Osteocyte (in vitro differentiated cells): ENCODE measurements around the gene TRAT1. TPM values are rescaled to one million over a fixed set of nuclear protein-coding genes. Genes with fewer than 3 reads are reported as not detected.

Experiments used
- DNase-seq: peaks from one replicate; pipeline ENCODE4 v3.0.0; 2021; ENCODE audit warnings: mixed read lengths; ENCODE audit not compliant: unreplicated experiment; ENCODE audit errors: extremely low spot score
- H3K27ac Mint-ChIP-seq: one replicate; pipeline ENCODE4 v1.8.0; 2021; ENCODE audit warnings: mild to moderate bottlenecking, mixed read lengths; ENCODE audit not compliant: unreplicated experiment
- H3K27me3 Mint-ChIP-seq: one replicate; pipeline ENCODE4 v1.8.0; 2021; ENCODE audit warnings: mixed read lengths; ENCODE audit not compliant: unreplicated experiment
- H3K36me3 Mint-ChIP-seq: one replicate; pipeline ENCODE4 v1.8.0; 2021; ENCODE audit warnings: mixed read lengths; ENCODE audit not compliant: unreplicated experiment
- H3K4me1 Mint-ChIP-seq: one replicate; pipeline ENCODE4 v1.8.0; 2021; ENCODE audit warnings: mixed read lengths; ENCODE audit not compliant: unreplicated experiment
- H3K4me3 Mint-ChIP-seq: one replicate; pipeline ENCODE4 v1.8.0; 2021; ENCODE audit warnings: mild to moderate bottlenecking, moderate library complexity, mixed read lengths; ENCODE audit not compliant: unreplicated experiment
- H3K9me3 Mint-ChIP-seq: one replicate; pipeline ENCODE4 v1.8.0; 2021; ENCODE audit warnings: mixed read lengths; ENCODE audit not compliant: unreplicated experiment
- total RNA-seq: library from RNA; stranded (reverse); gene quantifications from 2 replicates; pipeline ENCODE4 v1.2.1, GENCODE V29; 2021
- TF ChIP-seq, protein P1 (sequence below): fragments of 200-600 bp; sonication (generic); IDR thresholded peaks from 2 replicates; pipeline ENCODE4 v1.5.0; 2021; ENCODE audit warnings: antibody characterized with exemption, mild to moderate bottlenecking, moderate library complexity

Gene TRAT1
- total RNA-seq, 1 donor from 2014 or later: not detected

DNA sequence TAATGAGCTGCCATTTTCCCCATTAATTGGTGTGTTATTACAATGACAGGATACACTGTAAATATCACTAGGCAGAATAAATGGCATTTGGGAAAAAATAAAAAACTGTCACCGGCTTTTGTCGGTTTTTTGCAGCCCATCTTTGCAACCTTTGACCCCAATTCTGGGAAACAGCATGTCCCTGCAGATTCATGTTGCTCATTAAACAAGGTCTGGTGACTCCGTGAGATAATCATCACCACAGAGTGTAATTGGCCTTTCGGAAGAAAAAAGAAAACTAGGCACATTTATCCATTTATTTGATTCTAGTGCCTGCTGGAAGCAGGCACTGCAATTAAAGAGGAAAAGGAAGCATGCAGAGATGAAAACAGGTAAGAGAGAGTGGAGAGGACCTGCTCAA lies 64.5 kb downstream of the TRAT1 start:
- DNase-seq: no peak
- no peaks in the 10 kb centered on the region for H3K9me3 Mint-ChIP-seq
- H3K4me3 Mint-ChIP-seq: no peak overlapping the region
- H3K27me3 Mint-ChIP-seq: no peaks in the 10 kb centered on the region
- no peak overlapping the region for H3K27ac Mint-ChIP-seq
- no peaks in the 10 kb centered on the region for H3K4me1 Mint-ChIP-seq
- H3K36me3 Mint-ChIP-seq: no peaks in the 10 kb centered on the region
- TF ChIP-seq, protein P1, sequence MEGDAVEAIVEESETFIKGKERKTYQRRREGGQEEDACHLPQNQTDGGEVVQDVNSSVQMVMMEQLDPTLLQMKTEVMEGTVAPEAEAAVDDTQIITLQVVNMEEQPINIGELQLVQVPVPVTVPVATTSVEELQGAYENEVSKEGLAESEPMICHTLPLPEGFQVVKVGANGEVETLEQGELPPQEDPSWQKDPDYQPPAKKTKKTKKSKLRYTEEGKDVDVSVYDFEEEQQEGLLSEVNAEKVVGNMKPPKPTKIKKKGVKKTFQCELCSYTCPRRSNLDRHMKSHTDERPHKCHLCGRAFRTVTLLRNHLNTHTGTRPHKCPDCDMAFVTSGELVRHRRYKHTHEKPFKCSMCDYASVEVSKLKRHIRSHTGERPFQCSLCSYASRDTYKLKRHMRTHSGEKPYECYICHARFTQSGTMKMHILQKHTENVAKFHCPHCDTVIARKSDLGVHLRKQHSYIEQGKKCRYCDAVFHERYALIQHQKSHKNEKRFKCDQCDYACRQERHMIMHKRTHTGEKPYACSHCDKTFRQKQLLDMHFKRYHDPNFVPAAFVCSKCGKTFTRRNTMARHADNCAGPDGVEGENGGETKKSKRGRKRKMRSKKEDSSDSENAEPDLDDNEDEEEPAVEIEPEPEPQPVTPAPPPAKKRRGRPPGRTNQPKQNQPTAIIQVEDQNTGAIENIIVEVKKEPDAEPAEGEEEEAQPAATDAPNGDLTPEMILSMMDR: no peak

DNA sequence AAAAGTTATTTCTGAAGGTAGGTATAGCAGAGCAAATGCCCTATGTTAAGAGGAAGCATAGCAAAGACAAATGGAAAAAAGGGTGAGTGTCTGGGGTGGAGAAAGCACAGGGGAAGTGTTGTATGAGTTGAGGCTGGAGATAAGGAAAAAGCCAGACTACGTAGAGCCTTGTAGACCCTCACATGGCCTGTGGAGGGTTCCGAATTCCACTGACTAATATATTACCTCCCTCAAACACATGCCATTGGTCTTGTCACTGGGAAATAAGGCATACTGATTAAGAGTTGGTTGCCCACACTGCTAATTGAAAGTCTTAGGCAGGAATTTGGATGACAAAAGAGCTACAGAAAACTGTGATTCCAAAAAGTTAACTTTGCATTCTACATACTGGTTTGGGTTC lies 65.2 kb downstream of the TRAT1 start:
- H3K9me3 Mint-ChIP-seq: no peaks in the 10 kb centered on the region
- H3K27ac Mint-ChIP-seq: no peak overlapping the region
- H3K4me1 Mint-ChIP-seq: no peaks in the 10 kb centered on the region

DNA sequence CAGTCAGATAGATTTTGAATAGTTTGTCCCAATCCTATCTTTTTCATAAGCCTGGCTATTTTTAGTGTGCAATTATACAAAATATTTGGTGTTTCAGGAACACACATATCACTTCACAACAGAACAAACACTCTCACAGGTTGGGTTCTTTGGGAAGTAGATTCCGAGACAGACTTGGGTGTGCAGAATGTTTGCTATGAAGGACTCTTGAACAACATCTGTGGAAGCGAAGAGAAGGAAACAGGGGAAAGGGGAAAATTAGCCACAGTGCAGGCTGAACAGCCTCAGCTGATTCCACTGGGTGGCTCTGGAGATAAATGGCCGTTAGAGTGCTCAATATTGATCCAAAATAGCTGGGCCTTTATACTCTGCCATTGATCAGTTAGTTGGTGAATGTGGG lies 69.2 kb downstream of the TRAT1 start:
- no peak for DNase-seq
- H3K4me1 Mint-ChIP-seq: no peaks in the 10 kb centered on the region
- TF ChIP-seq, protein P1: no peak
- H3K9me3 Mint-ChIP-seq: no peaks in the 10 kb centered on the region
- peaks cover 4% of the 10 kb centered on the region for H3K27me3 Mint-ChIP-seq
- no peaks in the 10 kb centered on the region for H3K36me3 Mint-ChIP-seq
- no peak overlapping the region for H3K4me3 Mint-ChIP-seq
- H3K27ac Mint-ChIP-seq: no peak overlapping the region

More for the DNA sequence above, 65.2 kb downstream of the TRAT1 start:
- Mint-ChIP-seq H3K27me3 (no peaks in the 10 kb centered on the region), H3K4me3 (no peak overlapping the region), H3K36me3 (no peaks in the 10 kb centered on the region)
- DNase-seq: no peak
- TF ChIP-seq, protein P1: no peak

DNA sequence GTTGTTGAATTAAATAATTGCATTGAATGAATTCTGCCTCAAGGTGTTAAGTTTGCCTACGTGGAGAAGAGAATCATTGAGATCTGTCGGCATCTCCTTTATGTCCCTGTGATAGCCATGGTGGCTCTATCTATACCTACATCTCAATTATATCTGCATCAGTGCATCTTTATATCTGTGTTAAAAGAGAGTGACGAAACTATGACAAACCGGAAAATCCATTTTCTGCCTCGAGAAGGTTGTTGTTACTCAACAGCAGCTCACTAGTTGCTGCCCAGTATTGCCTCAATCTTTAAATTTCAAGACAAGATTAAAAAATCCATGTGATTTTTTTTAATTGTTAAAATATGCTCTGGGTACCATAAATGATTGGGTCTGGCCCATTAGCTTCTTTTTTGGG lies 72.4 kb downstream of the TRAT1 start:
- H3K4me1 Mint-ChIP-seq: no peaks in the 10 kb centered on the region
- H3K4me3 Mint-ChIP-seq: no peak overlapping the region
- DNase-seq: no peak
- TF ChIP-seq, protein P1: no peak
- H3K27ac Mint-ChIP-seq: no peak overlapping the region
- H3K9me3 Mint-ChIP-seq: no peaks in the 10 kb centered on the region
- H3K36me3 Mint-ChIP-seq: no peaks in the 10 kb centered on the region
- H3K27me3 Mint-ChIP-seq: peaks cover 4% of the 10 kb centered on the region

DNA sequence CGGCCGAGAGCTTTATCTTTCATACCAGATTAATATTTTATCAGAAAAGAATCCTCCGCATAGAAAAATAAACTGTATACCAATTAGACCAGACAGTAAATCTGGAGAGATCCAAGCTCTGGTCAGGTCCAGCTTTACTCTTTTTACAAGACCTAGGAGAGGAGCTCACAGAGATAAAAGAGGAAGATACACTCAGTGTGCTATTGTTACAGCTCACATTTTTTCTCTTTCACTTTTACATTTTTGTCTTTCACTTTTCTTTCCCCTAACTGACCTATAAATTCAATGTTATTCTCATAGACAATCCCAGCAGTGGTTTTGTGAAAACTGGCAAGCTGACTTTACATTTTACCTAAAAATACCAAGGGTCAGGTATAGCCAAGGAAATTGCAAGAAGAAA lies 75.3 kb downstream of the TRAT1 start:
- H3K27me3 Mint-ChIP-seq: peaks cover 4% of the 10 kb centered on the region
- no peak for DNase-seq
- H3K9me3 Mint-ChIP-seq: no peaks in the 10 kb centered on the region
- H3K4me3 Mint-ChIP-seq: no peak overlapping the region
- TF ChIP-seq, protein P1: no peak
- H3K36me3 Mint-ChIP-seq: no peaks in the 10 kb centered on the region
- no peak overlapping the region for H3K27ac Mint-ChIP-seq
- H3K4me1 Mint-ChIP-seq: no peaks in the 10 kb centered on the region
